ENCODE measurements around the gene CCDC24. TPM values are rescaled to one million over a fixed set of nuclear protein-coding genes. Genes with fewer than 3 reads are reported as not detected.

Gene CCDC24
- total and polyA plus RNA-seq, 2 donors (not counting 1 experiment from before 2014, with no cell fraction given) = 0.94 to 3.5 TPM

GRCh38 chr1:43945674-43946235 is 45.6 kb upstream of the CCDC24 start:
- peak overlapping the region; percentile 87 for H2AFZ ChIP-seq (ENCODE audit: low read length)
- peaks cover 17% of the 10 kb centered on the region for H3K79me2 ChIP-seq (ENCODE audit: control insufficient read depth, insufficient read depth, low read length)
- no peaks in the 10 kb centered on the region for H3K9me3 ChIP-seq (ENCODE audit: control insufficient read depth, insufficient read depth, low read depth, low read length)
- no peaks in the 10 kb centered on the region for H4K20me1 ChIP-seq (ENCODE audit: control insufficient read depth, extremely low read depth, insufficient read depth, low read length)
- no peaks in the 10 kb centered on the region for H3K27me3 ChIP-seq (ENCODE audit: control insufficient read depth, insufficient read depth, low read length)
- peak overlapping the region; percentile 99 for H3K9ac ChIP-seq (ENCODE audit: insufficient read depth, low read length)
- peaks cover 3% of the 10 kb centered on the region for H3K4me1 ChIP-seq (ENCODE audit: control insufficient read depth, extremely low read depth, insufficient read depth, low read length)
- no peak for DNase-seq (ENCODE audit: low read depth in 2 of 2)
- H3K27ac ChIP-seq (ENCODE audit: insufficient read depth, low read length) = peak overlapping the region; percentile 42
- TF ChIP-seq, protein P1, sequence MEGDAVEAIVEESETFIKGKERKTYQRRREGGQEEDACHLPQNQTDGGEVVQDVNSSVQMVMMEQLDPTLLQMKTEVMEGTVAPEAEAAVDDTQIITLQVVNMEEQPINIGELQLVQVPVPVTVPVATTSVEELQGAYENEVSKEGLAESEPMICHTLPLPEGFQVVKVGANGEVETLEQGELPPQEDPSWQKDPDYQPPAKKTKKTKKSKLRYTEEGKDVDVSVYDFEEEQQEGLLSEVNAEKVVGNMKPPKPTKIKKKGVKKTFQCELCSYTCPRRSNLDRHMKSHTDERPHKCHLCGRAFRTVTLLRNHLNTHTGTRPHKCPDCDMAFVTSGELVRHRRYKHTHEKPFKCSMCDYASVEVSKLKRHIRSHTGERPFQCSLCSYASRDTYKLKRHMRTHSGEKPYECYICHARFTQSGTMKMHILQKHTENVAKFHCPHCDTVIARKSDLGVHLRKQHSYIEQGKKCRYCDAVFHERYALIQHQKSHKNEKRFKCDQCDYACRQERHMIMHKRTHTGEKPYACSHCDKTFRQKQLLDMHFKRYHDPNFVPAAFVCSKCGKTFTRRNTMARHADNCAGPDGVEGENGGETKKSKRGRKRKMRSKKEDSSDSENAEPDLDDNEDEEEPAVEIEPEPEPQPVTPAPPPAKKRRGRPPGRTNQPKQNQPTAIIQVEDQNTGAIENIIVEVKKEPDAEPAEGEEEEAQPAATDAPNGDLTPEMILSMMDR (conservative IDR thresholded peaks at IDR 0.05 in 1 of 2, IDR thresholded peaks at IDR 0.05 in 1 of 2; ENCODE audit: low read depth in 1 of 2, low read length in 2 of 2) = no peak
- no peak for TF ChIP-seq EZH2 (IDR thresholded peaks at IDR 0.05; ENCODE audit: low read length, missing control alignments)
- H3K36me3 ChIP-seq (ENCODE audit: control insufficient read depth, insufficient read depth, low read length) = peaks cover 2% of the 10 kb centered on the region
- H3K4me3 ChIP-seq (replicated peaks in 1 of 4; ENCODE audit: control extremely low read depth in 1 of 4, insufficient read depth in 1 of 4, low read depth in 3 of 4, low read length in 4 of 4) = peak overlapping the region; percentile 69 to 96 (median 79)
- H3K4me2 ChIP-seq (ENCODE audit: extremely low read depth, insufficient read depth, low read length) = peak overlapping the region; percentile 89

DNA sequence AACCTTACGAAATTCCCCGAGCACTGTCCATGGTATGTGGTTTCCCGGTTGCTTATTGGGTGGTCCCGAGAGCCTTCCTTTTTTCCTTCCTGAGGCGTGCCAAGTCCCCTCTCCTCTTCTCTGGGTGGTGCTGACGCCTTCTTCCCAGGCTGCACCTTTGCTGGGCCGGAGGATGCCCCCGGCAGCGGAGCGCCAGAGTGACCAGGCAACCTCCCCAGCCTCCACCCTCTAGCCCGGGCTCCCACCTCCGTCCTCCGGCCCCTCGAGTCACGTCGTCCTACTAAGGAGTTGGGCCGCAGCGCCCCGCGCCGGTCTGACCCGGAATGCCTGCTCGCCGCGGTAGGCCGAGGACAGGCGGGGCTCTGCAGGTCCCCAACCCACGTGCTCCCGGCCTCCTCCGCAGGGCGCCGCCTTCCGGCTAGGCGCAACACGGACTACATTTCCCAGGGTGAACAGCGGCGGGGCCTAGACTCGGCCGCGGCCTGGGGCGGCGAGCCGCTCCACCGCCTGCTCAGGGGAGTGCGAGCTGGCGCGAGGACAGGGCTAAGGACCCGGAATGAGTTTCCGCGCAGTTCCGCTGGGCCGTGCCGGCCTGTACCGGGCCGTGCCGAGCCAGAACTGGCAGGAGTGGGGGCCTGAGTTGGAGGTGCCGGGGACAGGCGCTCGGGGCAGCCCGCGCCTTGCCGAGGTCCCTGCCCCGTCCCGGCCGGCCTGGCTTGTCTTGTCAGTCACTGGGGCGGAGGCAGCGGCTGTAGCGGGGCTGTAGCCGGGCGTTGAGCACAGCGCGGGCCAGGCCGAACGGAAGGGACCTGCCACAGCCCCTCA is 45.0 kb upstream of the CCDC24 start, which contains the start of gene IPO13:
TSS of gene IPO13 (plus strand) at position 715 of the 825 bp plus-strand sequence. CDS start 651 bp downstream, outside the sequence.
- DNase-seq (ENCODE audit: low read depth in 2 of 2) = peak; percentile 94 to 95
- peaks cover 3% of the 10 kb centered on the region for H3K4me1 ChIP-seq (ENCODE audit: control insufficient read depth, extremely low read depth, insufficient read depth, low read length)
- H3K4me3 ChIP-seq (replicated peaks in 1 of 4; ENCODE audit: control extremely low read depth in 1 of 4, insufficient read depth in 1 of 4, low read depth in 3 of 4, low read length in 4 of 4) = peak within 1 kb of the TSS; percentile 69 to 96 (median 79)
- peaks cover 2% of the 10 kb centered on the region for H3K36me3 ChIP-seq (ENCODE audit: control insufficient read depth, insufficient read depth, low read length)
- H3K4me2 ChIP-seq (ENCODE audit: extremely low read depth, insufficient read depth, low read length) = peak within 1 kb of the TSS; percentile 95
- H3K9ac ChIP-seq (ENCODE audit: insufficient read depth, low read length) = peak within 1 kb of the TSS; percentile 99
- TF ChIP-seq EZH2 (IDR thresholded peaks at IDR 0.05; ENCODE audit: low read length, missing control alignments) = no peak
- TF ChIP-seq, protein P1 (conservative IDR thresholded peaks at IDR 0.05 in 1 of 2, IDR thresholded peaks at IDR 0.05 in 1 of 2; ENCODE audit: low read depth in 1 of 2, low read length in 2 of 2) = peak; percentile 43
- peak within 1 kb of the TSS; percentile 87 for H2AFZ ChIP-seq (ENCODE audit: low read length)
- H3K9me3 ChIP-seq (ENCODE audit: control insufficient read depth, insufficient read depth, low read depth, low read length) = no peaks in the 10 kb centered on the region
- H4K20me1 ChIP-seq (ENCODE audit: control insufficient read depth, extremely low read depth, insufficient read depth, low read length) = no peaks in the 10 kb centered on the region
- peak within 1 kb of the TSS; percentile 98 for H3K27ac ChIP-seq (ENCODE audit: insufficient read depth, low read length)
- H3K79me2 ChIP-seq (ENCODE audit: control insufficient read depth, insufficient read depth, low read length) = peaks cover 17% of the 10 kb centered on the region
- H3K27me3 ChIP-seq (ENCODE audit: control insufficient read depth, insufficient read depth, low read length) = no peaks in the 10 kb centered on the region
